H9 (cell line): Measurements from ENCODE around the gene WDFY1. TPM values are rescaled to one million over a fixed set of nuclear protein-coding genes. Genes with fewer than 3 reads are reported as not detected.

Experiments
- DNase-seq: peaks from one replicate; pipeline ENCODE4 v3.0.0-alpha.2; 2017
- H2AFZ ChIP-seq: one replicate; pipeline ENCODE4 v1.6.1; 2013; ENCODE audit warnings: mild to moderate bottlenecking, low read length, control low read depth, moderate library complexity
- H2AK5ac ChIP-seq: 2 replicates; pipeline ENCODE4 v1.6.1; 2013; ENCODE audit warnings: low read length, control low read depth, mixed read lengths; ENCODE audit not compliant: insufficient read length
- H2BK120ac ChIP-seq: one replicate; pipeline ENCODE4 v1.6.1; 2013; ENCODE audit warnings: low read depth, mild to moderate bottlenecking, low read length, control low read depth, inconsistent platforms; ENCODE audit not compliant: poor library complexity, severe bottlenecking
- H2BK12ac ChIP-seq: 2 replicates; pipeline ENCODE4 v1.6.1; 2013; ENCODE audit warnings: low read length, control low read depth, mixed read lengths, low read depth; ENCODE audit not compliant: insufficient read length
- H2BK15ac ChIP-seq: 2 replicates; pipeline ENCODE4 v1.6.1; 2013; ENCODE audit warnings: low read depth, low read length, control low read depth
- H2BK20ac ChIP-seq: one replicate; pipeline ENCODE4 v1.6.1; 2013; ENCODE audit warnings: low read depth, mild to moderate bottlenecking, low read length, control low read depth, inconsistent platforms; ENCODE audit not compliant: poor library complexity, severe bottlenecking
- H2BK5ac ChIP-seq: 2 replicates; pipeline ENCODE4 v1.6.1; 2013; ENCODE audit warnings: low read length, control low read depth, mixed read lengths; ENCODE audit not compliant: insufficient read length
- H3K14ac ChIP-seq: 2 replicates; pipeline ENCODE4 v1.6.1; 2013; ENCODE audit warnings: low read length, control low read depth; ENCODE audit not compliant: insufficient read depth
- H3K18ac ChIP-seq: 2 replicates; pipeline ENCODE4 v1.6.1; 2013; ENCODE audit warnings: low read depth, mild to moderate bottlenecking, mixed read lengths, low read length, control low read depth; ENCODE audit not compliant: insufficient read length
- H3K23ac ChIP-seq: 2 replicates; pipeline ENCODE4 v1.6.1; 2013; ENCODE audit warnings: low read length, control low read depth, mixed read lengths, low read depth; ENCODE audit not compliant: insufficient read length
- H3K23me2 ChIP-seq: 2 replicates; pipeline ENCODE4 v1.6.1; 2013; ENCODE audit warnings: low read depth, mild to moderate bottlenecking, mixed read lengths, low read length, control low read depth; ENCODE audit not compliant: insufficient read length, poor library complexity, severe bottlenecking
- H3K27ac ChIP-seq: 2 replicates; pipeline ENCODE4 v1.5.1; 2013; ENCODE audit warnings: low read length, control low read depth, mixed read lengths, low read depth; ENCODE audit not compliant: insufficient read length
- H3K27me3 ChIP-seq: 2 replicates; pipeline ENCODE4 v1.6.1; 2013; ENCODE audit warnings: low read length, control low read depth, inconsistent platforms; ENCODE audit not compliant: insufficient read depth
- H3K4ac ChIP-seq: 2 replicates; pipeline ENCODE4 v1.6.1; 2013; ENCODE audit warnings: low read depth, mild to moderate bottlenecking, control low read depth, inconsistent platforms, low read length, moderate library complexity
- H3K4me1 ChIP-seq: 2 replicates; pipeline ENCODE4 v1.6.1; 2013; ENCODE audit warnings: low read length, control low read depth, inconsistent platforms; ENCODE audit not compliant: insufficient read depth
- H3K4me2 ChIP-seq: 2 replicates; pipeline ENCODE4 v1.6.1; 2013; ENCODE audit warnings: low read length, control low read depth, mixed read lengths; ENCODE audit not compliant: insufficient read length, insufficient read depth
- H3K56ac ChIP-seq: 2 replicates; pipeline ENCODE4 v1.6.1; 2013; ENCODE audit warnings: low read depth, mild to moderate bottlenecking, mixed read lengths, low read length, control low read depth; ENCODE audit not compliant: insufficient read length
- H3K79me1 ChIP-seq: 2 replicates; pipeline ENCODE4 v1.6.1; 2013; ENCODE audit warnings: low read depth, mild to moderate bottlenecking, moderate library complexity, low read length, control low read depth, inconsistent platforms; ENCODE audit not compliant: insufficient read depth, poor library complexity, severe bottlenecking
- H3K79me2 ChIP-seq: 2 replicates; pipeline ENCODE4 v1.6.1; 2013; ENCODE audit warnings: low read length, control low read depth, inconsistent platforms; ENCODE audit not compliant: insufficient read depth
- H3K9ac ChIP-seq: 2 replicates; pipeline ENCODE4 v1.6.1; 2013; ENCODE audit warnings: low read length, control low read depth, mixed read lengths; ENCODE audit not compliant: insufficient read length; ENCODE audit errors: extremely low read depth
- H3K9me3 ChIP-seq: one replicate; pipeline ENCODE4 v1.6.1; 2013; ENCODE audit warnings: low read depth, low read length, inconsistent platforms; ENCODE audit not compliant: control insufficient read depth
- H3T11ph ChIP-seq: one replicate; pipeline ENCODE4 v1.6.1; 2013; ENCODE audit warnings: mild to moderate bottlenecking, low read length, control low read depth, inconsistent platforms
- H4K20me1 ChIP-seq: one replicate; pipeline ENCODE4 v1.6.1; 2013; ENCODE audit not compliant: control insufficient read depth, insufficient read length, insufficient read depth
- H4K5ac ChIP-seq: 2 replicates; pipeline ENCODE4 v1.6.1; 2013; ENCODE audit warnings: low read depth, mild to moderate bottlenecking, mixed read lengths, low read length, control low read depth; ENCODE audit not compliant: insufficient read length
- H4K8ac ChIP-seq: replicated peaks from 2 replicates; pipeline ENCODE4 v1.6.1; 2013; ENCODE audit warnings: low read length, control low read depth, mixed read lengths, low read depth; ENCODE audit not compliant: insufficient read length
- H4K91ac ChIP-seq: 2 replicates; pipeline ENCODE4 v1.6.1; 2013; ENCODE audit warnings: low read depth, mild to moderate bottlenecking, moderate library complexity, mixed read lengths, low read length, control low read depth; ENCODE audit not compliant: insufficient read length
- H3K27ac Mint-ChIP-seq, 3 experiments: 2 replicates in 2 of 3; 3 replicates in 1 of 3; pipeline ENCODE4 v1.8.0; 2020 to 2021; ENCODE audit warnings: mixed read lengths in 3 of 3, mild to moderate bottlenecking in 1 of 3, moderate library complexity in 1 of 3
- H3K27me3 Mint-ChIP-seq: 2 replicates; pipeline ENCODE4 v1.8.0; 2021; ENCODE audit warnings: low read depth, mild to moderate bottlenecking, moderate library complexity, mixed read lengths
- H3K36me3 Mint-ChIP-seq, 3 experiments: 2 replicates in 2 of 3; 3 replicates in 1 of 3; pipeline ENCODE4 v1.8.0; 2020 to 2021; ENCODE audit warnings: low read depth in 3 of 3, mixed read lengths in 3 of 3; ENCODE audit not compliant: insufficient read depth in 1 of 3
- H3K4me1 Mint-ChIP-seq, 2 experiments: 2 replicates each; pipeline ENCODE4 v1.8.0; 2020; ENCODE audit warnings: mixed read lengths in 2 of 2
- H3K4me3 Mint-ChIP-seq, 2 experiments: 2 replicates in 1 of 2; 3 replicates in 1 of 2; pipeline ENCODE4 v1.8.0; 2020 to 2021; ENCODE audit warnings: mild to moderate bottlenecking in 2 of 2, mixed read lengths in 2 of 2, moderate library complexity in 1 of 2
- H3K9me3 Mint-ChIP-seq, 2 experiments: 2 replicates in 1 of 2; 3 replicates in 1 of 2; pipeline ENCODE4 v1.8.0; 2020; ENCODE audit warnings: mild to moderate bottlenecking in 2 of 2, mixed read lengths in 2 of 2, moderate library complexity in 1 of 2
- WGBS: extraction: QIAGEN DNeasy Blood & Tissue Kit; methylation state at CpG from one replicate; pipeline ENCODE4 v1.1.7; 2013; ENCODE audit warnings: missing lambda C conversion rate, low lambda C conversion rate, mixed read lengths; ENCODE audit not compliant: insufficient read length; ENCODE audit errors: extremely low coverage; 5-methylcytosine and 5-hydroxymethylcytosine counted together
- total RNA-seq: library from RNA; stranded (reverse); gene quantifications from 2 replicates; pipeline ENCODE4 v1.2.1, GENCODE V29; 2021
- TF ChIP-seq, protein P1 (sequence below): fragments of 200-600 bp; sonication (generic); conservative IDR thresholded peaks from 3 replicates; pipeline ENCODE4 v1.8.0; 2021; ENCODE audit warnings: antibody characterized with exemption, mild to moderate bottlenecking

The WDFY1 gene
- total RNA-seq, 1 experiment from 2014 or later, result 54.1 TPM

DNA sequence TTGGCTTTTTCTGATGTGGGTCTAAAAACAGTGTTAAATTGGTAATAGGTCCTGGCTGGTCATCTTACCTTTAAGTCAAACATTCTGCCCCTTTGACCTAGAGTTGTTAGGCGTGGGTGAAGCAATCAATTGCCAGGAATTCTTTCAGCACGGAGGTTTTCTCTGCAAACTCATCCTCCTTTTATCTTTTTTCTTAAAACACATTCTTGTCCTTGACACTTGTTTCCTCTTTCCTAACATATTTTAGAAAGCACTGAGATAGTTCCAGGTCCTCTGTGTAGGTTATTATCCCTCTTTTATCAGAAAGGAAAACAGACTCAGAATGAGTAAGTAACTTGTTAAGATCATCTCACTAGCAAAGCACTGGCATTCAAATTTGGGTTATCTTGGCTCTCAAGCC, 89.1 kb downstream of the WDFY1 start:
- Histone ChIP-seq H3K56ac (no peak overlapping the region), H3K23me2 (no peaks in the 10 kb centered on the region), H4K20me1 (no peaks in the 10 kb centered on the region), H3K4me1 (no peaks in the 10 kb centered on the region), H3K14ac (no peak overlapping the region), H3K4me2 (no peak overlapping the region), H4K91ac (no peak overlapping the region), H3T11ph (no peak overlapping the region), H3K27ac (no peak overlapping the region), H2AFZ (no peak overlapping the region), H2BK12ac (no peak overlapping the region), H3K79me1 (no peaks in the 10 kb centered on the region), H2AK5ac (no peak overlapping the region), H3K18ac (no peak overlapping the region), H3K9me3 (no peaks in the 10 kb centered on the region), H3K4ac (no peak overlapping the region), H3K23ac (no peak overlapping the region), H2BK20ac (no peak overlapping the region), H3K9ac (no peak overlapping the region), H2BK5ac (no peak overlapping the region), H4K5ac (no peak overlapping the region), H3K27me3 (no peaks in the 10 kb centered on the region), H4K8ac (no peak overlapping the region), H3K79me2 (no peaks in the 10 kb centered on the region), H2BK120ac (no peak overlapping the region), H2BK15ac (no peak overlapping the region)
- no CpG with 5 or more reads among the region's 2 CpGs for WGBS
- Mint-ChIP-seq H3K9me3 (peaks cover under 1 to 5% of the 10 kb centered on the region in 2 experiments; a peak in 4 of 5 replicates), H3K36me3 (peaks cover 1 to 4% (median 3%) of the 10 kb centered on the region in 3 experiments; a peak in 6 of 7 replicates), H3K27me3 (no peaks in the 10 kb centered on the region), H3K4me1 (peaks cover 5 to 6% of the 10 kb centered on the region in 2 experiments), H3K27ac (no peak overlapping the region), H3K4me3 (no peak overlapping the region)
- DNase-seq, result no peak
- TF ChIP-seq, protein P1, sequence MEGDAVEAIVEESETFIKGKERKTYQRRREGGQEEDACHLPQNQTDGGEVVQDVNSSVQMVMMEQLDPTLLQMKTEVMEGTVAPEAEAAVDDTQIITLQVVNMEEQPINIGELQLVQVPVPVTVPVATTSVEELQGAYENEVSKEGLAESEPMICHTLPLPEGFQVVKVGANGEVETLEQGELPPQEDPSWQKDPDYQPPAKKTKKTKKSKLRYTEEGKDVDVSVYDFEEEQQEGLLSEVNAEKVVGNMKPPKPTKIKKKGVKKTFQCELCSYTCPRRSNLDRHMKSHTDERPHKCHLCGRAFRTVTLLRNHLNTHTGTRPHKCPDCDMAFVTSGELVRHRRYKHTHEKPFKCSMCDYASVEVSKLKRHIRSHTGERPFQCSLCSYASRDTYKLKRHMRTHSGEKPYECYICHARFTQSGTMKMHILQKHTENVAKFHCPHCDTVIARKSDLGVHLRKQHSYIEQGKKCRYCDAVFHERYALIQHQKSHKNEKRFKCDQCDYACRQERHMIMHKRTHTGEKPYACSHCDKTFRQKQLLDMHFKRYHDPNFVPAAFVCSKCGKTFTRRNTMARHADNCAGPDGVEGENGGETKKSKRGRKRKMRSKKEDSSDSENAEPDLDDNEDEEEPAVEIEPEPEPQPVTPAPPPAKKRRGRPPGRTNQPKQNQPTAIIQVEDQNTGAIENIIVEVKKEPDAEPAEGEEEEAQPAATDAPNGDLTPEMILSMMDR, result no peak
